ENCODE data around the gene SP2.

Gene SP2

GRCh38 chr17:47895856-47896671 lies at the start of gene SP2:
Gene SP2 (plus strand): TSS chr17:47896236. CDS start chr17:47896287, 51 bp downstream.
- Histone ChIP-seq H3K4me3 (peak within 1 kb of the TSS; percentile 78 to 94 (median 88)), H3K9ac (peak within 1 kb of the TSS; percentile 94 to 99 (median 98)), H4K20me1 (peaks cover 0 to 23% (median 0%) of the 10 kb centered on the region in 11 experiments; a peak in 7 of 22 replicates), H3K27ac (peak within 1 kb of the TSS; percentile 96 to 99 (median 99)), H3K4me1 (peaks cover 53 to 65% (median 56%) of the 10 kb centered on the region in 10 experiments), H3K4me2 (peak within 1 kb of the TSS; percentile 92 to 98 (median 95)), H3K36me3 (peaks cover 4 to 26% (median 18%) of the 10 kb centered on the region in 11 experiments; a peak in 17 of 22 replicates), H3K9me3 (replicated peaks in 1 of 11) (no peaks in the 10 kb centered on the region), H3K27me3 (no peaks in the 10 kb centered on the region)
- TF ChIP-seq Cebpa-rat (IDR thresholded peaks at IDR 0.05) = peak in 1 of 11 experiments; percentile 46; a peak in 1 of 22 replicates

GRCh38 chr17:47846716-47847340 lies 49.2 kb upstream of the SP2 start:
- Histone ChIP-seq H3K9ac (no peak overlapping the region), H3K27ac (no peak overlapping the region), H3K4me1 (peaks cover 2 to 15% (median 6%) of the 10 kb centered on the region in 10 experiments; a peak in 18 of 20 replicates), H3K4me2 (peak overlapping the region in 1 of 11 experiments; percentile 33; a peak in 1 of 22 replicates), H3K27me3 (peaks cover 78 to 86% (median 83%) of the 10 kb centered on the region in 11 experiments), H3K36me3 (no peaks in the 10 kb centered on the region), H3K4me3 (no peak overlapping the region), H3K9me3 (replicated peaks in 1 of 11) (no peaks in the 10 kb centered on the region), H4K20me1 (peaks cover 0 to 49% (median 15%) of the 10 kb centered on the region in 11 experiments; a peak in 12 of 22 replicates)
- no peak for TF ChIP-seq Cebpa-rat (IDR thresholded peaks at IDR 0.05)

- H3K4me1 ChIP-seq = peaks cover 0 to 16% (median 5%) of the 10 kb centered on the region in 10 experiments; a peak in 13 of 20 replicates
- H3K9me3 ChIP-seq (replicated peaks in 1 of 11) = no peaks in the 10 kb centered on the region
- H3K27me3 ChIP-seq = peaks cover 86 to 93% (median 91%) of the 10 kb centered on the region in 11 experiments
- no peak overlapping the region for H3K9ac ChIP-seq
- peak overlapping the region in 1 of 11 experiments; percentile 33; a peak in 1 of 22 replicates for H3K4me2 ChIP-seq
- no peak for TF ChIP-seq Cebpa-rat (IDR thresholded peaks at IDR 0.05)
- H3K36me3 ChIP-seq = no peaks in the 10 kb centered on the region
- peaks cover 0 to 49% (median 15%) of the 10 kb centered on the region in 11 experiments; a peak in 12 of 22 replicates for H4K20me1 ChIP-seq
- H3K4me3 ChIP-seq = no peak overlapping the region
- no peak overlapping the region for H3K27ac ChIP-seq
Observed at GRCh38 chr17:47847341-47848197, 48.5 kb upstream of the SP2 start.

- H3K36me3 ChIP-seq = no peaks in the 10 kb centered on the region
- peaks cover 0 to 16% (median 5%) of the 10 kb centered on the region in 10 experiments; a peak in 12 of 20 replicates for H3K4me1 ChIP-seq
- peaks cover 0 to 49% (median 15%) of the 10 kb centered on the region in 11 experiments; a peak in 12 of 22 replicates for H4K20me1 ChIP-seq
- no peak overlapping the region for H3K4me2 ChIP-seq
- H3K9me3 ChIP-seq (replicated peaks in 1 of 11) = no peaks in the 10 kb centered on the region
- no peak overlapping the region for H3K27ac ChIP-seq
- H3K9ac ChIP-seq = no peak overlapping the region
- peaks cover 91 to 99% (median 97%) of the 10 kb centered on the region in 11 experiments for H3K27me3 ChIP-seq
- H3K4me3 ChIP-seq = no peak overlapping the region
- TF ChIP-seq Cebpa-rat (IDR thresholded peaks at IDR 0.05) = no peak
Observed at GRCh38 chr17:47848198-47848513, 47.9 kb upstream of the SP2 start.

- no peak for TF ChIP-seq Cebpa-rat (IDR thresholded peaks at IDR 0.05)
- no peaks in the 10 kb centered on the region for H3K36me3 ChIP-seq
- H3K27ac ChIP-seq = no peak overlapping the region
- H3K9me3 ChIP-seq (replicated peaks in 1 of 11) = no peaks in the 10 kb centered on the region
- H3K9ac ChIP-seq = no peak overlapping the region
- H3K4me2 ChIP-seq = no peak overlapping the region
- peaks cover 0 to 48% (median 18%) of the 10 kb centered on the region in 11 experiments; a peak in 12 of 22 replicates for H4K20me1 ChIP-seq
- peaks cover 100% of the 10 kb centered on the region in 11 experiments for H3K27me3 ChIP-seq
- peaks cover 0 to 15% (median 0%) of the 10 kb centered on the region in 10 experiments; a peak in 6 of 20 replicates for H3K4me1 ChIP-seq
- no peak overlapping the region for H3K4me3 ChIP-seq
Observed at GRCh38 chr17:47850373-47850691, 45.7 kb upstream of the SP2 start.

GRCh38 chr17:47850692-47851573 lies 45.1 kb upstream of the SP2 start, which contains the start of gene SP6:
Gene SP6 (minus strand): TSS chr17:47851163. CDS start chr17:47848429, 2,734 bp downstream.
- H3K4me1 ChIP-seq = peaks cover 0 to 21% (median 0%) of the 10 kb centered on the region in 10 experiments; a peak in 6 of 20 replicates
- no peak within 1 kb of the TSS for H3K9ac ChIP-seq
- H4K20me1 ChIP-seq = peaks cover 0 to 42% (median 19%) of the 10 kb centered on the region in 11 experiments; a peak in 12 of 22 replicates
- H3K9me3 ChIP-seq (replicated peaks in 1 of 11) = no peaks in the 10 kb centered on the region
- H3K4me3 ChIP-seq = peak within 1 kb of the TSS in 1 of 10 experiments; percentile 11; a peak in 3 of 20 replicates
- H3K36me3 ChIP-seq = no peaks in the 10 kb centered on the region
- TF ChIP-seq Cebpa-rat (IDR thresholded peaks at IDR 0.05) = no peak
- H3K4me2 ChIP-seq = peak within 1 kb of the TSS in 5 of 11 experiments; percentile 25 to 61 (median 47); a peak in 8 of 22 replicates
- no peak within 1 kb of the TSS for H3K27ac ChIP-seq
- peaks cover 100% of the 10 kb centered on the region in 11 experiments for H3K27me3 ChIP-seq

- TF ChIP-seq Cebpa-rat (IDR thresholded peaks at IDR 0.05) = no peak
- Histone ChIP-seq H3K27ac (no peak overlapping the region), H3K27me3 (peaks cover 93 to 100% (median 100%) of the 10 kb centered on the region in 11 experiments), H3K9me3 (replicated peaks in 1 of 11) (no peaks in the 10 kb centered on the region), H4K20me1 (peaks cover 0 to 36% (median 19%) of the 10 kb centered on the region in 11 experiments; a peak in 12 of 22 replicates), H3K4me1 (peaks cover 0 to 29% (median 0%) of the 10 kb centered on the region in 10 experiments; a peak in 6 of 20 replicates), H3K4me3 (no peak overlapping the region), H3K9ac (no peak overlapping the region), H3K4me2 (peak overlapping the region in 3 of 11 experiments; percentile 25 to 61 (median 29); a peak in 6 of 22 replicates), H3K36me3 (no peaks in the 10 kb centered on the region)
Observed at GRCh38 chr17:47851764-47852112, 44.3 kb upstream of the SP2 start.
